Activated T-cell treated with anti-CD3 and anti-CD28 coated beads, Interleukin-2, amount 50 U/mL, for 4 hours (primary cell): ENCODE measurements around the gene ASPN. TPM values are rescaled to one million over a fixed set of nuclear protein-coding genes. Genes with fewer than 3 reads are reported as not detected.

ENCODE experiments used
- ATAC-seq, 2 donors: fragments of 200-7000 bp; cut with Tn5 transposase; one replicate each; pipeline ENCODE4 v1.10.0; 2021
- DNase-seq: peaks from one replicate; pipeline ENCODE4 v3.0.0-alpha.2; 2020
- H3K27me3 Mint-ChIP-seq: one replicate; pipeline ENCODE4 v1.8.0; 2021; ENCODE audit warnings: low read depth, mixed read lengths
- H3K36me3 Mint-ChIP-seq: one replicate; pipeline ENCODE4 v1.8.0; 2022; ENCODE audit warnings: mixed read lengths; ENCODE audit not compliant: insufficient read depth
- H3K4me1 Mint-ChIP-seq: one replicate; pipeline ENCODE4 v1.8.0; 2021; ENCODE audit warnings: low read depth, mixed read lengths
- H3K4me3 Mint-ChIP-seq: one replicate; pipeline ENCODE4 v1.8.0; 2021; ENCODE audit warnings: mild to moderate bottlenecking, moderate library complexity, mixed read lengths
- H3K9me3 Mint-ChIP-seq: one replicate; pipeline ENCODE4 v1.8.0; 2021; ENCODE audit warnings: mixed read lengths
- total RNA-seq, 3 donors: library from RNA; stranded (reverse); gene quantifications; one replicate each; pipeline ENCODE4 v1.2.1, GENCODE V29; 2021

The ASPN gene
- total RNA-seq, 3 donors from 2014 or later, result not detected

GRCh38 chr9:92512622-92513021, 30.3 kb upstream of the ASPN start:
- H3K4me3 Mint-ChIP-seq, result no peak overlapping the region
- H3K27me3 Mint-ChIP-seq, result no peaks in the 10 kb centered on the region
- no peaks in the 10 kb centered on the region for H3K9me3 Mint-ChIP-seq
- H3K36me3 Mint-ChIP-seq, result no peaks in the 10 kb centered on the region
- ATAC-seq, result no peak
- H3K4me1 Mint-ChIP-seq, result no peaks in the 10 kb centered on the region
- DNase-seq, result no peak

GRCh38 chr9:92510747-92511146, 28.4 kb upstream of the ASPN start:
- Mint-ChIP-seq H3K27me3 (no peaks in the 10 kb centered on the region), H3K4me1 (no peaks in the 10 kb centered on the region), H3K9me3 (no peaks in the 10 kb centered on the region), H3K4me3 (no peak overlapping the region), H3K36me3 (no peaks in the 10 kb centered on the region)
- ATAC-seq (no peak), DNase-seq (no peak)

GRCh38 chr9:92509050-92509449, 26.7 kb upstream of the ASPN start:
- no peak overlapping the region for H3K4me3 Mint-ChIP-seq
- H3K36me3 Mint-ChIP-seq, result no peaks in the 10 kb centered on the region
- H3K9me3 Mint-ChIP-seq, result no peaks in the 10 kb centered on the region
- no peak for DNase-seq
- no peak for ATAC-seq
- H3K4me1 Mint-ChIP-seq, result no peaks in the 10 kb centered on the region
- no peaks in the 10 kb centered on the region for H3K27me3 Mint-ChIP-seq

GRCh38 chr9:92508018-92508820, 25.9 kb upstream of the ASPN start:
- DNase-seq (no peak), ATAC-seq (no peak)

GRCh38 chr9:92507496-92507895, 25.2 kb upstream of the ASPN start:
- Mint-ChIP-seq H3K4me3 (no peak overlapping the region), H3K4me1 (no peaks in the 10 kb centered on the region), H3K27me3 (no peaks in the 10 kb centered on the region), H3K9me3 (no peaks in the 10 kb centered on the region), H3K36me3 (no peaks in the 10 kb centered on the region)
- ATAC-seq, result no peak
- DNase-seq, result no peak

More at GRCh38 chr9:92508018-92508820, 25.9 kb upstream of the ASPN start:
- no peaks in the 10 kb centered on the region for H3K36me3 Mint-ChIP-seq
- no peaks in the 10 kb centered on the region for H3K27me3 Mint-ChIP-seq
- H3K9me3 Mint-ChIP-seq, result no peaks in the 10 kb centered on the region
- no peaks in the 10 kb centered on the region for H3K4me1 Mint-ChIP-seq
- no peak overlapping the region for H3K4me3 Mint-ChIP-seq

- H3K4me3 Mint-ChIP-seq, result no peak overlapping the region
- no peaks in the 10 kb centered on the region for H3K27me3 Mint-ChIP-seq
- no peaks in the 10 kb centered on the region for H3K4me1 Mint-ChIP-seq
These were observed 24.7 kb upstream of the ASPN start for GRCh38 chr9:92507005-92507404.

GRCh38 chr9:92506184-92506857, 24.0 kb upstream of the ASPN start:
- ATAC-seq (no peak), DNase-seq (no peak)
- Mint-ChIP-seq H3K4me3 (no peak overlapping the region), H3K36me3 (no peaks in the 10 kb centered on the region), H3K9me3 (no peaks in the 10 kb centered on the region), H3K4me1 (no peaks in the 10 kb centered on the region), H3K27me3 (no peaks in the 10 kb centered on the region)

More at GRCh38 chr9:92507005-92507404, 24.7 kb upstream of the ASPN start:
- no peak for ATAC-seq
- Mint-ChIP-seq H3K36me3 (no peaks in the 10 kb centered on the region), H3K9me3 (no peaks in the 10 kb centered on the region)
- no peak for DNase-seq

GRCh38 chr9:92504881-92505280, 22.6 kb upstream of the ASPN start:
- H3K9me3 Mint-ChIP-seq, result no peaks in the 10 kb centered on the region
- H3K36me3 Mint-ChIP-seq, result no peaks in the 10 kb centered on the region
- DNase-seq (no peak), ATAC-seq (no peak)
- no peaks in the 10 kb centered on the region for H3K4me1 Mint-ChIP-seq
- H3K27me3 Mint-ChIP-seq, result no peaks in the 10 kb centered on the region
- no peak overlapping the region for H3K4me3 Mint-ChIP-seq

- Mint-ChIP-seq H3K27me3 (no peaks in the 10 kb centered on the region), H3K4me1 (no peaks in the 10 kb centered on the region), H3K36me3 (no peaks in the 10 kb centered on the region), H3K4me3 (no peak overlapping the region), H3K9me3 (no peaks in the 10 kb centered on the region)
- no peak for DNase-seq
- ATAC-seq, result no peak
These were observed 20.9 kb upstream of the ASPN start for GRCh38 chr9:92503156-92503555.

GRCh38 chr9:92501671-92502393, 19.5 kb upstream of the ASPN start:
- no peak for ATAC-seq
- Mint-ChIP-seq H3K4me1 (no peaks in the 10 kb centered on the region), H3K27me3 (no peaks in the 10 kb centered on the region), H3K36me3 (no peaks in the 10 kb centered on the region), H3K9me3 (no peaks in the 10 kb centered on the region), H3K4me3 (no peak overlapping the region)
- no peak for DNase-seq

GRCh38 chr9:92500725-92501124, 18.4 kb upstream of the ASPN start:
- Mint-ChIP-seq H3K4me3 (no peak overlapping the region), H3K36me3 (no peaks in the 10 kb centered on the region), H3K4me1 (no peaks in the 10 kb centered on the region), H3K9me3 (no peaks in the 10 kb centered on the region), H3K27me3 (no peaks in the 10 kb centered on the region)
- DNase-seq (no peak), ATAC-seq (no peak)

- no peaks in the 10 kb centered on the region for H3K4me1 Mint-ChIP-seq
These were observed 17.4 kb upstream of the ASPN start for GRCh38 chr9:92499701-92500100.

GRCh38 chr9:92496396-92497176, 14.3 kb upstream of the ASPN start:
- DNase-seq, result no peak
- Mint-ChIP-seq H3K4me3 (no peak overlapping the region), H3K27me3 (no peaks in the 10 kb centered on the region), H3K36me3 (no peaks in the 10 kb centered on the region), H3K9me3 (no peaks in the 10 kb centered on the region), H3K4me1 (no peaks in the 10 kb centered on the region)
- ATAC-seq, result no peak

More at GRCh38 chr9:92499701-92500100, 17.4 kb upstream of the ASPN start:
- H3K36me3 Mint-ChIP-seq, result no peaks in the 10 kb centered on the region
- H3K27me3 Mint-ChIP-seq, result no peaks in the 10 kb centered on the region
- no peaks in the 10 kb centered on the region for H3K9me3 Mint-ChIP-seq
- H3K4me3 Mint-ChIP-seq, result no peak overlapping the region
- no peak for ATAC-seq
- DNase-seq, result no peak

GRCh38 chr9:92494856-92495255, 12.6 kb upstream of the ASPN start:
- no peaks in the 10 kb centered on the region for H3K27me3 Mint-ChIP-seq
- H3K4me1 Mint-ChIP-seq, result no peaks in the 10 kb centered on the region
- H3K36me3 Mint-ChIP-seq, result no peaks in the 10 kb centered on the region
- no peak overlapping the region for H3K4me3 Mint-ChIP-seq
- ATAC-seq (no peak), DNase-seq (no peak)
- no peaks in the 10 kb centered on the region for H3K9me3 Mint-ChIP-seq
